Measurements from ENCODE around the gene USP36. TPM values are rescaled to one million over a fixed set of nuclear protein-coding genes. Genes with fewer than 3 reads are reported as not detected.

The USP36 gene
- total RNA-seq, 1 experiment from 2014 or later = 74.0 TPM

- TF ChIP-seq, protein P1, sequence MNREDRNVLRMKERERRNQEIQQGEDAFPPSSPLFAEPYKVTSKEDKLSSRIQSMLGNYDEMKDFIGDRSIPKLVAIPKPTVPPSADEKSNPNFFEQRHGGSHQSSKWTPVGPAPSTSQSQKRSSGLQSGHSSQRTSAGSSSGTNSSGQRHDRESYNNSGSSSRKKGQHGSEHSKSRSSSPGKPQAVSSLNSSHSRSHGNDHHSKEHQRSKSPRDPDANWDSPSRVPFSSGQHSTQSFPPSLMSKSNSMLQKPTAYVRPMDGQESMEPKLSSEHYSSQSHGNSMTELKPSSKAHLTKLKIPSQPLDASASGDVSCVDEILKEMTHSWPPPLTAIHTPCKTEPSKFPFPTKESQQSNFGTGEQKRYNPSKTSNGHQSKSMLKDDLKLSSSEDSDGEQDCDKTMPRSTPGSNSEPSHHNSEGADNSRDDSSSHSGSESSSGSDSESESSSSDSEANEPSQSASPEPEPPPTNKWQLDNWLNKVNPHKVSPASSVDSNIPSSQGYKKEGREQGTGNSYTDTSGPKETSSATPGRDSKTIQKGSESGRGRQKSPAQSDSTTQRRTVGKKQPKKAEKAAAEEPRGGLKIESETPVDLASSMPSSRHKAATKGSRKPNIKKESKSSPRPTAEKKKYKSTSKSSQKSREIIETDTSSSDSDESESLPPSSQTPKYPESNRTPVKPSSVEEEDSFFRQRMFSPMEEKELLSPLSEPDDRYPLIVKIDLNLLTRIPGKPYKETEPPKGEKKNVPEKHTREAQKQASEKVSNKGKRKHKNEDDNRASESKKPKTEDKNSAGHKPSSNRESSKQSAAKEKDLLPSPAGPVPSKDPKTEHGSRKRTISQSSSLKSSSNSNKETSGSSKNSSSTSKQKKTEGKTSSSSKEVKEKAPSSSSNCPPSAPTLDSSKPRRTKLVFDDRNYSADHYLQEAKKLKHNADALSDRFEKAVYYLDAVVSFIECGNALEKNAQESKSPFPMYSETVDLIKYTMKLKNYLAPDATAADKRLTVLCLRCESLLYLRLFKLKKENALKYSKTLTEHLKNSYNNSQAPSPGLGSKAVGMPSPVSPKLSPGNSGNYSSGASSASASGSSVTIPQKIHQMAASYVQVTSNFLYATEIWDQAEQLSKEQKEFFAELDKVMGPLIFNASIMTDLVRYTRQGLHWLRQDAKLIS (CRISPR knock-in tag; IDR thresholded peaks at IDR 0.05; ENCODE audit: borderline replicate concordance) = no peak
- TF ChIP-seq PREB (CRISPR knock-in tag; IDR thresholded peaks at IDR 0.05; ENCODE audit: borderline replicate concordance) (no peak), ATF2 (CRISPR knock-in tag; IDR thresholded peaks at IDR 0.05; ENCODE audit: borderline replicate concordance, low read depth) (no peak), RELA (CRISPR knock-in tag; IDR thresholded peaks at IDR 0.05; ENCODE audit: borderline replicate concordance) (no peak), ATF3 (CRISPR knock-in tag; conservative IDR thresholded peaks at IDR 0.05) (no peak), PRDM15 (CRISPR knock-in tag; IDR thresholded peaks at IDR 0.05) (no peak), ZNF671 (CRISPR knock-in tag; IDR thresholded peaks at IDR 0.05) (no peak)
- TF ChIP-seq, protein P2, sequence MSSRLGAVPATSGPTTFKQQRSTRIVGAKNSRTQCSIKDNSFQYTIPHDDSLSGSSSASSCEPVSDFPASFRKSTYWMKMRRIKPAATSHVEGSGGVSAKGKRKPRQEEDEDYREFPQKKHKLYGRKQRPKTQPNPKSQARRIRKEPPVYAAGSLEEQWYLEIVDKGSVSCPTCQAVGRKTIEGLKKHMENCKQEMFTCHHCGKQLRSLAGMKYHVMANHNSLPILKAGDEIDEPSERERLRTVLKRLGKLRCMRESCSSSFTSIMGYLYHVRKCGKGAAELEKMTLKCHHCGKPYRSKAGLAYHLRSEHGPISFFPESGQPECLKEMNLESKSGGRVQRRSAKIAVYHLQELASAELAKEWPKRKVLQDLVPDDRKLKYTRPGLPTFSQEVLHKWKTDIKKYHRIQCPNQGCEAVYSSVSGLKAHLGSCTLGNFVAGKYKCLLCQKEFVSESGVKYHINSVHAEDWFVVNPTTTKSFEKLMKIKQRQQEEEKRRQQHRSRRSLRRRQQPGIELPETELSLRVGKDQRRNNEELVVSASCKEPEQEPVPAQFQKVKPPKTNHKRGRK (CRISPR knock-in tag; IDR thresholded peaks at IDR 0.05; ENCODE audit: borderline replicate concordance) = no peak
Observed at GRCh38 chr17:78787444-78787843, 53.2 kb downstream of the USP36 start (continued).

GRCh38 chr17:78785663-78786057 is 55.0 kb downstream of the USP36 start:
- CTCF ChIA-PET = interaction anchor here (0.7 to 2.3 kb wide), 5 partner anchors 11 to 80 kb away, joined by 3 to 6 read pairs (median 3); no protein-coding TSS in a partner anchor
- Mint-ChIP-seq H3K27ac (peak overlapping the region; percentile 84; the same call in 1 of the 2 replicates), H3K27me3 (ENCODE audit: low read depth) (peaks cover 3% of the 10 kb centered on the region; the same call in 1 of the 2 replicates), H3K9me3 (no peaks in the 10 kb centered on the region), H3K4me3 (no peak overlapping the region), H3K36me3 (peaks cover 11% of the 10 kb centered on the region), H3K4me1 (peaks cover 16% of the 10 kb centered on the region)
- ATAC-seq (no peak), DNase-seq (ENCODE audit: low spot score) (no peak)
- POLR2A ChIA-PET = interaction anchor here (1.1 kb wide), 1 partner anchor 289 kb away, joined by 3 read pairs; no protein-coding TSS in a partner anchor
- TF ChIP-seq ELF4 (CRISPR knock-in tag; IDR thresholded peaks at IDR 0.05; ENCODE audit: low read depth) (no peak), ZNF138 (CRISPR knock-in tag; conservative IDR thresholded peaks at IDR 0.05) (no peak), FOXK1 (CRISPR knock-in tag; IDR thresholded peaks at IDR 0.05) (no peak), ESRRA (CRISPR knock-in tag; IDR thresholded peaks at IDR 0.05; ENCODE audit: borderline replicate concordance) (no peak), RORB (CRISPR knock-in tag; IDR thresholded peaks at IDR 0.05) (no peak)
- TF ChIP-seq, protein P3, sequence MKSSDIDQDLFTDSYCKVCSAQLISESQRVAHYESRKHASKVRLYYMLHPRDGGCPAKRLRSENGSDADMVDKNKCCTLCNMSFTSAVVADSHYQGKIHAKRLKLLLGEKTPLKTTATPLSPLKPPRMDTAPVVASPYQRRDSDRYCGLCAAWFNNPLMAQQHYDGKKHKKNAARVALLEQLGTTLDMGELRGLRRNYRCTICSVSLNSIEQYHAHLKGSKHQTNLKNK (CRISPR knock-in tag; IDR thresholded peaks at IDR 0.05) = no peak
- TF ChIP-seq, protein P2 (CRISPR knock-in tag; IDR thresholded peaks at IDR 0.05; ENCODE audit: borderline replicate concordance) = no peak
- TF ChIP-seq, protein P1 (CRISPR knock-in tag; IDR thresholded peaks at IDR 0.05; ENCODE audit: borderline replicate concordance) = no peak
